ACC112 (cell line): Measurements from ENCODE around the gene DCAF8.

ENCODE experiments used
- H2AFZ ChIP-seq: fragments of 200-600 bp; sonication (generic); one replicate; pipeline ENCODE4 v1.6.0; 2017; ENCODE audit warnings: antibody characterized with exemption, low read length; ENCODE audit not compliant: unreplicated experiment
- H3K27ac ChIP-seq: fragments of 200-600 bp; sonication (generic); 2 replicates; pipeline ENCODE4 v1.5.1; 2014; ENCODE audit warnings: low read depth, mild to moderate bottlenecking, antibody characterized with exemption, low read length, moderate library complexity
- H3K27me3 ChIP-seq: fragments of 200-600 bp; sonication (generic); 2 replicates; pipeline ENCODE4 v1.6.1; 2014; ENCODE audit warnings: mild to moderate bottlenecking, antibody characterized with exemption, low read length, moderate library complexity, mixed read lengths; ENCODE audit not compliant: insufficient read depth
- H3K36me3 ChIP-seq: fragments of 200-600 bp; sonication (generic); 2 replicates; pipeline ENCODE4 v1.6.1; 2016; ENCODE audit warnings: mild to moderate bottlenecking, antibody characterized with exemption, low read length, moderate library complexity, mixed read lengths; ENCODE audit not compliant: insufficient read depth
- H3K4me1 ChIP-seq: fragments of 200-600 bp; sonication (generic); one replicate; pipeline ENCODE4 v1.6.1; 2016; ENCODE audit warnings: low read length, mixed read lengths; ENCODE audit not compliant: insufficient read depth, unreplicated experiment, control insufficient read depth
- H3K4me3 ChIP-seq: fragments of 200-600 bp; sonication (generic); 2 replicates; pipeline ENCODE4 v1.5.1; 2014; ENCODE audit warnings: mild to moderate bottlenecking, low read depth, low read length
- H3K79me2 ChIP-seq: fragments of 200-600 bp; sonication (generic); one replicate; pipeline ENCODE4 v1.6.0; 2016; ENCODE audit warnings: low read length; ENCODE audit not compliant: control insufficient read depth, unreplicated experiment, insufficient read depth

Gene DCAF8

GRCh38 chr1:160261893-160262794 is at the start of gene DCAF8:
TSS of gene DCAF8 (minus strand) at chr1:160262549. CDS start at chr1:160244008, 18,541 bp downstream.
- Histone ChIP-seq H2AFZ (peak within 1 kb of the TSS; percentile 87), H3K27me3 (no peaks in the 10 kb centered on the region), H3K4me1 (peaks cover 31% of the 10 kb centered on the region), H3K36me3 (no peaks in the 10 kb centered on the region), H3K4me3 (peak within 1 kb of the TSS; percentile 98), H3K79me2 (peaks cover 47% of the 10 kb centered on the region), H3K27ac (peak within 1 kb of the TSS; percentile 94)

- Histone ChIP-seq H3K27me3 (no peaks in the 10 kb centered on the region), H3K4me3 (0 out of 2 replicates have a peak overlapping the region, but pooled peaks have one; percentile 39), H3K79me2 (peaks cover 27% of the 10 kb centered on the region), H3K27ac (peak overlapping the region; percentile 94), H3K4me1 (peaks cover 23% of the 10 kb centered on the region), H2AFZ (no peak overlapping the region), H3K36me3 (peaks cover 68% of the 10 kb centered on the region)
Observed at GRCh38 chr1:160309571-160309970, 47.2 kb upstream of the DCAF8 start.

- H3K27ac ChIP-seq, result peak overlapping the region; percentile 94
- H3K4me1 ChIP-seq, result peaks cover 23% of the 10 kb centered on the region
- no peak overlapping the region for H2AFZ ChIP-seq
- no peaks in the 10 kb centered on the region for H3K27me3 ChIP-seq
- H3K4me3 ChIP-seq, result 0 out of 2 replicates have a peak overlapping the region, but pooled peaks have one; percentile 39
- H3K79me2 ChIP-seq, result peaks cover 26% of the 10 kb centered on the region
- H3K36me3 ChIP-seq, result peaks cover 68% of the 10 kb centered on the region
Observed at GRCh38 chr1:160309185-160309557, 46.8 kb upstream of the DCAF8 start.

GRCh38 chr1:160308451-160309184 is 46.3 kb upstream of the DCAF8 start:
- Histone ChIP-seq H3K4me1 (peaks cover 23% of the 10 kb centered on the region), H3K27me3 (no peaks in the 10 kb centered on the region), H3K79me2 (peaks cover 25% of the 10 kb centered on the region), H2AFZ (no peak overlapping the region), H3K27ac (peak overlapping the region; percentile 94), H3K36me3 (peaks cover 67% of the 10 kb centered on the region), H3K4me3 (no peak overlapping the region)

- Histone ChIP-seq H2AFZ (no peak overlapping the region), H3K27me3 (no peaks in the 10 kb centered on the region), H3K27ac (no peak overlapping the region), H3K4me3 (no peak overlapping the region), H3K36me3 (peaks cover 63% of the 10 kb centered on the region), H3K4me1 (peaks cover 23% of the 10 kb centered on the region), H3K79me2 (peaks cover 25% of the 10 kb centered on the region)
Observed at GRCh38 chr1:160307118-160307791, 44.9 kb upstream of the DCAF8 start.

- Histone ChIP-seq H3K27me3 (no peaks in the 10 kb centered on the region), H3K4me1 (no peaks in the 10 kb centered on the region), H3K4me3 (no peak overlapping the region), H2AFZ (no peak overlapping the region), H3K27ac (no peak overlapping the region), H3K79me2 (peaks cover 3% of the 10 kb centered on the region), H3K36me3 (peaks cover 46% of the 10 kb centered on the region)
Observed at GRCh38 chr1:160300173-160300572, 37.8 kb upstream of the DCAF8 start.

GRCh38 chr1:160296036-160296435 is 33.7 kb upstream of the DCAF8 start:
- Histone ChIP-seq H3K4me1 (peaks cover 5% of the 10 kb centered on the region), H3K79me2 (peaks cover 3% of the 10 kb centered on the region), H3K27me3 (no peaks in the 10 kb centered on the region), H3K27ac (no peak overlapping the region), H2AFZ (no peak overlapping the region), H3K4me3 (no peak overlapping the region), H3K36me3 (peaks cover 49% of the 10 kb centered on the region)

- Histone ChIP-seq H3K27me3 (no peaks in the 10 kb centered on the region), H3K27ac (peak overlapping the region; percentile 25), H3K79me2 (no peaks in the 10 kb centered on the region), H2AFZ (no peak overlapping the region), H3K4me3 (no peak overlapping the region), H3K4me1 (peaks cover 5% of the 10 kb centered on the region), H3K36me3 (peaks cover 55% of the 10 kb centered on the region)
Observed at GRCh38 chr1:160293020-160293968, 30.9 kb upstream of the DCAF8 start.

- no peak overlapping the region for H2AFZ ChIP-seq
- H3K36me3 ChIP-seq, result peaks cover 41% of the 10 kb centered on the region
- no peaks in the 10 kb centered on the region for H3K79me2 ChIP-seq
- H3K27ac ChIP-seq, result no peak overlapping the region
- no peaks in the 10 kb centered on the region for H3K27me3 ChIP-seq
- peaks cover 5% of the 10 kb centered on the region for H3K4me1 ChIP-seq
- H3K4me3 ChIP-seq, result no peak overlapping the region
Observed at GRCh38 chr1:160291248-160292220, 29.2 kb upstream of the DCAF8 start.
